GM19023 (cell line): ENCODE measurements around the gene ADGRG6.

Source experiments
- ATAC-seq: cut with Tn5 transposase; IDR thresholded peaks from one replicate; pipeline ENCODE4 v1.9.1; 2021; ENCODE audit warnings: mild to moderate bottlenecking, moderate library complexity; ENCODE audit not compliant: unreplicated experiment

The ADGRG6 gene

GRCh38 chr6:142474531-142475289 lies 172.9 kb downstream of the ADGRG6 start:
- peak; percentile 59 for ATAC-seq

DNA sequence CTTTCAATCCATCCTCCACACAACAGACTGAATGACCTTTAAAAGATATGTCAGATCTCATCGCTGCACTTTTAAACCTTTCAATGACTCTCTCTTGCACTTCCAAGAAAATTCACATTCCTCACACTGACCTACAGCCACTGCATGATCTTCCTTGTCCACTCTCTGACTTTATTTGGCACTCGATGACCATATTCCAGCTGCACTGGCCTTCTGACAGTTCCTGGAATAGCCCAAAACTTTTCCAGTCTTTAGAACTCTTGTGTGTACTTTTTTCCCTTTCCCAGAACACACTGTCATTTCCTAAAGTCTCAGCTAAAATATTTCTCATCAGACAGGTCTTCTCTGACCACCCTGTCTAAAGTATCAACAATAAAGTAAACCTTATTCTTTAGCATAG lies 174.6 kb downstream of the ADGRG6 start:
- no peak for ATAC-seq

DNA sequence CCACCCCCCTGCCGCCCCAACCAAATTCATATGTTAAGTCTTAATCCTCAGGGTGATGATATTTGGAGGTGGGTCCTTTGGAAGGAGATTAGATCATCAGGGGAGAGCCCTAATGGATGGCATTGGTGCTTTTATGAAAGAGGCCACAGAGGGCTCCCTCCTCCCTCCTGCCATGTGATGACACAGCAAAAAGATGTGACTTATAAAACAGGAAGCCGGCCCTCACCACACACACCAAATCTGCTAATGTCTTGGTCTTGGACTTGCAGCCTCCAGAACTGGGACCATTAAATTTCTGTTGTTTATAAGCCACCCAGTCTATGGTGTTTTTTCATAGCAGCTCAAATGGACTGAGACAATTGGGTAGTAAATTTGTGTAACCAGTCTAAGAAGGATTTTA lies 176.3 kb downstream of the ADGRG6 start:
- no peak for ATAC-seq

GRCh38 chr6:142481466-142481865 lies 179.7 kb downstream of the ADGRG6 start:
- no peak for ATAC-seq

DNA sequence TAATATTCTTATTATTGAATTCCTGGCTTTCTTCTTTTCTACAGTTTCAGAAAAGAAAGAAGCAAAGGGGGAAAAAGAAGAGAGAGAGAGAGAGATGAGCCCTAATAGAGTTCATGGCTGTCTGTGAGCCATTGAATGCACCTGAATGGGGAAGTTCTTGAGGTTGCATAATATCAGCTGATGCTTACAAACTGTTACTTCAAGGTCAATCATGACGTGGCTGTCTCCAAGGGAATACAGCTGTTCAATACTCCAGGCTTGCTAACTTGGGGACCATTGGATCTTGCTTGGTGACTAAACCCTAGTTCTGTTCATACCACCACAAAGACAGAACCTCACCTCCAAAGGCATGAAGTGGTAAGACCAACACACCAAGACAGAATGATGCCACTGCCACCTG lies 180.4 kb downstream of the ADGRG6 start:
- no peak for ATAC-seq

- no peak for ATAC-seq
Measured at GRCh38 chr6:142482974-142483373, 181.2 kb downstream of the ADGRG6 start.

DNA sequence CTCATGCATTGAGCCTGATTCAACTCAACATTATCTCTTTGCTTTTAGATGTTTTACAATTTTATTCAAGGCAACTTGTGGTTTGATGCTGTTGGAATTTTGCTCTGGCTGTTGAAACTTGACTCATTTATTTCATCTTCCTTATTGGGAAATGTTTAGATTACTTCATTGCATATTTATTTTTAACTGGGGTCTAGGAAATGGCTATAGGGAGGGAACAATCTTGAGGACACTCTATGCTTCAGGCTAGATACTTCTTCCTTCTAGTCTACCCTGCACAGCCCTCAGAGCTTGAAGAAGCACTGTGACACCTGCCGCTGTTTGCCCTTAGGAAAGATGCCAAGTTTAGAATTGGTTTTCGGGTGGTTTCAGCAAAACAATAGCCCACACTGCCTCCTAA lies 183.4 kb downstream of the ADGRG6 start:
- ATAC-seq: no peak

DNA sequence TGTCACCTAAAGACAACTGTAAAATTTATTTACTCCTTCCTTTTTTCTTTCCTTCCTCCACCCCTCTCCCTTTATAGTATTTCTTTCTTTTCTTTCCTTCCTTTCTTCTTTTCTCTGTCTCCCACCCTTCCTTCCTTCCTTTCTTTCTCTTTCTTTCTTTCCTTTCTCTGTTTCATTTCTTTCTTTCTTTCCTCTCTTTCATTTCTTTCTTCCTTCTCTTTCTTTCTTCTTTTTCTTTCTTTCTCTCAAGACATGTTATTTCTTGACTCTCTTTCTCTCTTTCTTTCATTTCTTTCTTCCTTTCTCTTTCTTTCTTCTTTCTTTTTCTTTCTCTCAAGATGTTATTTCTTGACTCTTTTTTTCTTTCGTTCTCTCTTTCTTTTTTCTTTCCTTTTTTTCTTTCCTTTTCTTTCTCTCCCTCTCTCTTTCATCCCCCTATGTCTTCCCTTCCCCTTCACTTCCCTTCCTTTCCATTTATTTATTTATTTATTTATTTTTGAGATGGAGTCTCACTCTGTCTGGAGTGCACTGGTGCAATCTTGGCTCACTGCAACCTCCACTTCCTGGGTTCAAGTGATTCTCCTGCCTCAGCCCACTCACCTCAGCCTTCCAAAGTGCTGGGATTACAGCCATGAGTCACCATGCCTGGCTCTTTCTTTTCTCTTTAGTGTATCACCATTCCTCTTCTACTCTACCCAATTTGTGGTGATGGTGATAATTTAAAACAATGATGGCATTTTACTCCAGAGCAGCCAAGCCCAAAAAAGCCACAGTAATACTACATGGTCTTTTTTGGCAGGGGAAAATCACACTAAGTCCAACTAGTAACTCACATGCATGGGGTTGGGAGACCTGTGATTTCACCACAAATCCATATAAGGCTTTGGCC lies 188.2 kb downstream of the ADGRG6 start:
- ATAC-seq: no peak
